Measurements from ENCODE around the gene DHTKD1.

- TF ChIP-seq POLR2A (IDR thresholded peaks at IDR 0.05) (no peak), CTCF (IDR thresholded peaks at IDR 0.05 in 4 of 5, conservative IDR thresholded peaks at IDR 0.05 in 1 of 5) (no peak)
Observed at GRCh38 chr10:12150163-12150562, 81.4 kb downstream of the DHTKD1 start.
